Transverse colon (tissue), 4 donors: ENCODE data around the gene E2F1. TPM values are rescaled to one million over a fixed set of nuclear protein-coding genes. Genes with fewer than 3 reads are reported as not detected.
A peak's percentile ranks its signal among the peaks of the same experiment; 100 is the strongest.

Experiments
- DNase-seq: peaks from one replicate; pipeline ENCODE4 v3.0.0-alpha.2; 2019
- H3K27ac ChIP-seq, 4 donors: fragments of 200-600 bp; sonication (generic); 2 replicates each; pipeline ENCODE4 v1.5.1; 2016 to 2018; ENCODE audit warnings: inconsistent platforms in 4 of 4
- H3K27me3 ChIP-seq: fragments of 200-600 bp; sonication (generic); 2 replicates; pipeline ENCODE4 v1.5.1; 2017; ENCODE audit warnings: inconsistent platforms
- H3K36me3 ChIP-seq, 4 donors: fragments of 200-600 bp; sonication (generic); 2 replicates each; pipeline ENCODE4 v1.5.1; 2017 to 2019; ENCODE audit warnings: inconsistent platforms in 4 of 4
- H3K4me1 ChIP-seq, 4 donors: fragments of 200-600 bp; sonication (generic); 2 replicates each; pipeline ENCODE4 v1.5.1; 2017 to 2020; ENCODE audit warnings: inconsistent platforms in 4 of 4
- H3K4me3 ChIP-seq, 4 donors: fragments of 200-600 bp; sonication (generic); 1 replicate in 1 of 4; 2 replicates in 3 of 4; pipeline versions ENCODE4 v1.5.1 to v1.6.1; 2017 to 2019; ENCODE audit warnings: inconsistent platforms in 4 of 4
- H3K9me3 ChIP-seq, 2 donors: fragments of 200-600 bp; sonication (generic); 2 replicates each; pipeline ENCODE4 v1.5.1; 2017 to 2019; ENCODE audit warnings: inconsistent platforms in 2 of 2
- EP300 ChIP-seq: sonication (generic); formaldehyde crosslinking; IDR thresholded peaks from one replicate; pipeline ENCODE4 v1.6.1; 2017; ENCODE audit warnings: antibody characterized with exemption, low read depth
- POLR2A ChIP-seq: fragments of 450-650 bp; IDR thresholded peaks from one replicate; pipeline ENCODE4 v1.6.1; 2016; ENCODE audit warnings: antibody characterized with exemption, mild to moderate bottlenecking, moderate library complexity
- POLR2AphosphoS5 ChIP-seq, 3 donors: sonication (generic); formaldehyde crosslinking; IDR thresholded peaks; one replicate each; pipeline ENCODE4 v1.6.1; 2016; ENCODE audit warnings: antibody characterized with exemption in 3 of 3
- WGBS, 2 donors: methylation state at CpG; one replicate each; pipeline ENCODE4 v1.1.5; 2018; ENCODE audit warnings: low coverage in 1 of 2; 5-methylcytosine and 5-hydroxymethylcytosine counted together
- in situ Hi-C, 4 donors: fragments of 200-750 bp; cut with MboI; loops; one replicate each; pipeline versions ENCODE4 v1.15.0 to v1.15.1; 2017; ENCODE audit warnings: low sequenced_read_pairs in 3 of 4, low pct_ligation_motif_present in 1 of 4, low pct_unique_long_range_greater_than_20kb in 1 of 4
- intact Hi-C: fragments of 100-400 bp; cut with DNase I; formaldehyde crosslinking; loops from one replicate; pipeline ENCODE4 v1.15.1; 2023; ENCODE audit warnings: low total_unique reads
- total RNA-seq, 4 donors: library from RNA; depleted of rRNA; stranded (reverse); fragments of >200 nt; gene quantifications; one replicate each; pipeline ENCODE4 v1.1.0, GENCODE V29; 2016
- TF ChIP-seq, protein P1 (sequence below), 5 experiments: fragments of 200-600 bp in 3 of 5; fragments of 450-650 bp in 2 of 5; sonication (generic) in 3 of 5; IDR thresholded peaks; 1 replicate in 2 of 5; 2 replicates in 3 of 5; pipeline ENCODE4 v1.5.1; 2016 to 2017; ENCODE audit warnings: antibody characterized with exemption in 5 of 5, inconsistent platforms in 3 of 5, mild to moderate bottlenecking in 2 of 5, moderate library complexity in 1 of 5

Gene E2F1
- total RNA-seq, 4 donors from 2014 or later: 1.2 to 2.7 (median 2.1) TPM; not detected in 1

DNA sequence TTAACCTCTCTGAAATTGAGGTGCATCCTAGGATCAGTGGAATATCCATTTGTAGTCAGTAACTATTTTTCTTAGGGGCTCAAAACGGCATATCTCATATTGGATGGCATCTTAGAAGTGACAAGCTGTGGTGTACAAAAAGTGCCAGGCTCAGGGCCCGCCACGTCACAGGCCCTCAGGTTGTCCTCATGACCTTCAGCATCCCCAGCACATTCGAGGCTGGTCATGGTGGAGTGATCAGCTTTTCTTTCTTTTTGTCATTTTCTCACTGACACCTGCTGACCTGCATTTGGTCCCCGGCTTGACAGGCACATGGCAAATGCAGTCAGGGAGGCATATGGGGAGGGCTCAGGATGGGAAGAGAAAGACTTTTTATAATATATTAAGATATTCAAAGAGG lies 7.1 kb upstream of the E2F1 start:
- no peak for DNase-seq
- no peaks in the 10 kb centered on the region for H3K9me3 ChIP-seq
- intact Hi-C loops: no loop called here
- no peak for TF ChIP-seq POLR2A
- no peak for TF ChIP-seq POLR2AphosphoS5 (IDR thresholded peaks at IDR 0.05)
- TF ChIP-seq EP300: no peak
- TF ChIP-seq, protein P1, sequence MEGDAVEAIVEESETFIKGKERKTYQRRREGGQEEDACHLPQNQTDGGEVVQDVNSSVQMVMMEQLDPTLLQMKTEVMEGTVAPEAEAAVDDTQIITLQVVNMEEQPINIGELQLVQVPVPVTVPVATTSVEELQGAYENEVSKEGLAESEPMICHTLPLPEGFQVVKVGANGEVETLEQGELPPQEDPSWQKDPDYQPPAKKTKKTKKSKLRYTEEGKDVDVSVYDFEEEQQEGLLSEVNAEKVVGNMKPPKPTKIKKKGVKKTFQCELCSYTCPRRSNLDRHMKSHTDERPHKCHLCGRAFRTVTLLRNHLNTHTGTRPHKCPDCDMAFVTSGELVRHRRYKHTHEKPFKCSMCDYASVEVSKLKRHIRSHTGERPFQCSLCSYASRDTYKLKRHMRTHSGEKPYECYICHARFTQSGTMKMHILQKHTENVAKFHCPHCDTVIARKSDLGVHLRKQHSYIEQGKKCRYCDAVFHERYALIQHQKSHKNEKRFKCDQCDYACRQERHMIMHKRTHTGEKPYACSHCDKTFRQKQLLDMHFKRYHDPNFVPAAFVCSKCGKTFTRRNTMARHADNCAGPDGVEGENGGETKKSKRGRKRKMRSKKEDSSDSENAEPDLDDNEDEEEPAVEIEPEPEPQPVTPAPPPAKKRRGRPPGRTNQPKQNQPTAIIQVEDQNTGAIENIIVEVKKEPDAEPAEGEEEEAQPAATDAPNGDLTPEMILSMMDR (IDR thresholded peaks at IDR 0.05): no peak
- no peaks in the 10 kb centered on the region for H3K27me3 ChIP-seq
- H3K4me3 ChIP-seq: no peak overlapping the region
- in situ Hi-C loops: no loop called here
- peaks cover 0 to 7% (median 3%) of the 10 kb centered on the region in 4 donors for H3K4me1 ChIP-seq
- peak overlapping the region in 2 of 4 donors; percentile 25 to 33 for H3K27ac ChIP-seq
- no peaks in the 10 kb centered on the region for H3K36me3 ChIP-seq
- 74 to 84% methylated on average over 3 to 5 of the region's 5 CpGs for WGBS, 2 donors

DNA sequence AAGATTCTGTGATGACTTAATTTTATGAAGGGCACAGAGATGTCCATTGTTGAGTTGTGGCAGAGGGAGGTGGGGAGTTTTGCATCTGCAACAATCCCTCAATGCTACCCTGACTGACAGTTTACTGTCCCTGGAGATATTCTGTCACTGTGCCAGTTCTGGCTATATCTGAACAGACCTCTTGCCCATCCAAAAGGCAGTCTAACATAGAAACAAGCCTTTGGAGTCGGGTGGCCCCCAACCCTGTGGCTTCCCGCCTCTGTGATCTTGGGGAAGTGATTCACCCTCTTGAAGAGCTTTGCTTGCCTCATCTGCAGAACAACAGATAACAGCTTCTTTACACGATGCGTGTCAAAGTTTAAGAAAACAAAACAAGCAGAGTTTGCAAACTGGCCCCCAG lies 3.8 kb upstream of the E2F1 start:
- DNase-seq: no peak
- TF ChIP-seq, protein P1 (IDR thresholded peaks at IDR 0.05): no peak
- TF ChIP-seq POLR2A: no peak
- no peak for TF ChIP-seq POLR2AphosphoS5 (IDR thresholded peaks at IDR 0.05)
- TF ChIP-seq EP300: no peak
- in situ Hi-C loops (no loop called here), intact Hi-C loops (no loop called here)
- 59 to 63% methylated on average over 2 to 4 of the region's 4 CpGs for WGBS, 2 donors
- Histone ChIP-seq H3K9me3 (no peaks in the 10 kb centered on the region), H3K4me3 (no peak overlapping the region), H3K36me3 (no peaks in the 10 kb centered on the region), H3K4me1 (peaks cover 8 to 13% (median 11%) of the 10 kb centered on the region in 4 donors), H3K27ac (no peak overlapping the region), H3K27me3 (no peaks in the 10 kb centered on the region)

DNA sequence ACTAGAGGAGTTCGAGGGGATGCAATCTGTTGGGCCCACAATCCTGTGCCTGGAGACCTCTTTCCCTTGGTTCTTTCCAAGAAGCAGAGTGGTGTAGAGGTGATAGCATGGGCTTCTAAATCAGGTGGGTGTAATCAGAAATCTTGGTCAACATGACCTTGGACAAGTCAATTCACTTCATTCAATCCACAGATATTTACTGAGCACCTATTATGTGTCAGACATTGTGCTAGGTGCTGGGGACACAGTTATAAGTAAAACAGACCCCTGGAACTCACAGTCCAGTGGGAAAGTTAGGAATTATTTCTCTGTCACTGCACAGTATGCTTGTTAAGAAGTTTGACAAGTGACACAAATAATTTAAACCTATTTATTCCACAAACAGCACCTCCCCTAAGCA lies 3.3 kb upstream of the E2F1 start:
- Histone ChIP-seq H3K4me1 (peaks cover 9 to 17% (median 15%) of the 10 kb centered on the region in 4 donors), H3K9me3 (no peaks in the 10 kb centered on the region), H3K36me3 (no peaks in the 10 kb centered on the region), H3K27ac (no peak overlapping the region), H3K4me3 (no peak overlapping the region), H3K27me3 (no peaks in the 10 kb centered on the region)
- in situ Hi-C loops: no loop called here
- intact Hi-C loops: no loop called here
- TF ChIP-seq, protein P1 (IDR thresholded peaks at IDR 0.05): no peak
- no peak for TF ChIP-seq POLR2AphosphoS5 (IDR thresholded peaks at IDR 0.05)
- TF ChIP-seq POLR2A: no peak
- TF ChIP-seq EP300: no peak
- 79% methylated on average over 1 of the region's 1 CpG; no CpG with 5 or more reads in 1 of the 2 donors for WGBS, 2 donors
- DNase-seq: no peak

DNA sequence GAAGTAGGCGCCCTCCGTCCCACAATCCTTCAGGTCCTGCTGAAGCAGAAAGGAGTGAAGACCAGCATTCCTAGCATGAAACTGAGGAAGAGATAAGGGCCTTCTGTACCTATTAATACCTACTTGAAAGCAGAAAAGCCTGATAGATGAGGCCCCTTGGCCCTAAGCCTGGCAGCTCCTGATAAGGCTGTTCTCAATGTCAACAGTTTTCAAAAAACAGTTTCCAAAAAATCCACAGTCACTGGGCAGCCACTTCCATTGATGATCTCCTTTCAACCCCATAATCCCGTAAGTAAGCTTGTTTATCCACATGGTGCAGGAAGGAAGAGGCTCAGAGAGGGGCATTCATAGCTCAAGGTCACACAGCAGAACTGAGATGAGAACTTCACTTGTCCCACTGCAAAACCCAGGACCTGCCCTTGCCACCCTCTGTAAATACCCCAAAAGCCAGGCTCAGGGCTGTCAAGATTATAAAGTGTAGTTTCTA lies 2.8 kb upstream of the E2F1 start:
- TF ChIP-seq POLR2A (no peak), POLR2AphosphoS5 (IDR thresholded peaks at IDR 0.05) (no peak), EP300 (no peak)
- TF ChIP-seq, protein P1 (IDR thresholded peaks at IDR 0.05): no peak
- Histone ChIP-seq H3K27ac (no peak overlapping the region), H3K4me1 (peaks cover 9 to 20% (median 16%) of the 10 kb centered on the region in 4 donors), H3K4me3 (no peak overlapping the region), H3K27me3 (no peaks in the 10 kb centered on the region), H3K9me3 (no peaks in the 10 kb centered on the region), H3K36me3 (no peaks in the 10 kb centered on the region)
- DNase-seq: no peak
- in situ Hi-C loops: no loop called here
- WGBS, 2 donors: 90 to 92% methylated on average over 2 to 3 of the region's 3 CpGs
- intact Hi-C loops: no loop called here
